B cell (primary cell): ENCODE data around the gene GLT1D1. TPM values are rescaled to one million over a fixed set of nuclear protein-coding genes. Genes with fewer than 3 reads are reported as not detected.
"Not testable (repeated sequence)": the region's sequence is repeated elsewhere in the genome, so short reads cannot be mapped to it uniquely, and the experiment has no call there.

Experiments
- ATAC-seq: fragments of 200-7000 bp; cut with Tn5 transposase; one replicate; pipeline ENCODE4 v1.10.0; 2021; ENCODE audit warnings: low read depth, mild to moderate bottlenecking, moderate number of reproducible peaks, moderate library complexity
- CTCF ChIA-PET: fragments of 350-600 bp; sonication (Branson Sonifier 250); formaldehyde crosslinking; loops from one replicate; lab custom pipeline; 2021; ENCODE audit warnings: antibody characterized with exemption, inconsistent platforms; lab: Charles Lee
- POLR2A ChIA-PET: fragments of 350-600 bp; sonication (Branson Sonifier 250); formaldehyde crosslinking; loops from one replicate; lab custom pipeline; 2021; ENCODE audit warnings: antibody characterized with exemption; lab: Charles Lee
- DNase-seq: peaks from one replicate; pipeline ENCODE4 v3.0.0; 2013
- H2AFZ ChIP-seq: 2 replicates; pipeline ENCODE4 v1.6.1; 2012; ENCODE audit warnings: mild to moderate bottlenecking, low read depth, low read length; ENCODE audit not compliant: insufficient read depth, poor library complexity, severe bottlenecking
- H3K27ac ChIP-seq, 2 donors: 1 replicate in 1 of 2; 2 replicates in 1 of 2; pipeline ENCODE4 v1.5.1; 2012 to 2013; ENCODE audit warnings: low read length in 2 of 2, mild to moderate bottlenecking in 2 of 2, moderate library complexity in 1 of 2
- H3K27me3 ChIP-seq, 4 experiments: fragments of 200-600 bp in 1 of 4; sonication (generic) in 1 of 4; replicated peaks in 1 of 4; 1 replicate in 2 of 4; 2 replicates in 2 of 4; pipeline versions ENCODE4 v1.6.1 to v1.7.0; 2013 to 2016; ENCODE audit warnings: low read length in 3 of 4, mild to moderate bottlenecking in 2 of 4, mixed read lengths in 1 of 4, moderate library complexity in 1 of 4; ENCODE audit not compliant: insufficient read depth in 4 of 4, control insufficient read depth in 3 of 4; ENCODE audit errors: control extremely low read depth in 1 of 4
- H3K36me3 ChIP-seq, 2 experiments: replicated peaks in 1 of 2; 1 replicate in 1 of 2; 2 replicates in 1 of 2; pipeline versions ENCODE4 v1.6.1 to v1.7.1; 2013; ENCODE audit warnings: low read length in 1 of 2; ENCODE audit not compliant: insufficient read depth in 2 of 2, control insufficient read depth in 1 of 2; ENCODE audit errors: control extremely low read depth in 1 of 2, extremely low read depth in 1 of 2
- H3K4me1 ChIP-seq, 2 donors: fragments of 200-600 bp in 1 of 2; sonication (generic) in 1 of 2; 1 replicate in 1 of 2; 2 replicates in 1 of 2; pipeline versions ENCODE4 v1.5.1 to v1.6.1; 2013 to 2017; ENCODE audit warnings: low read length in 2 of 2; ENCODE audit not compliant: control insufficient read depth in 2 of 2, insufficient read depth in 2 of 2
- H3K4me2 ChIP-seq: replicated peaks from 2 replicates; pipeline ENCODE3; 2012; ENCODE audit warnings: mild to moderate bottlenecking, low read depth, low read length; ENCODE audit not compliant: poor library complexity, severe bottlenecking
- H3K4me3 ChIP-seq, 5 experiments: fragments of 200-600 bp in 1 of 5; sonication (generic) in 1 of 5; 1 replicate in 3 of 5; 2 replicates in 2 of 5; pipeline versions ENCODE4 v1.5.1 to v1.7.0; 2011 to 2016; ENCODE audit warnings: low read length in 4 of 5, mild to moderate bottlenecking in 4 of 5, low read depth in 2 of 5, control low read depth in 1 of 5, moderate library complexity in 1 of 5; ENCODE audit not compliant: insufficient read depth in 1 of 5; ENCODE audit errors: control extremely low read depth in 1 of 5, extremely low read depth in 1 of 5
- H3K79me2 ChIP-seq: fragments of 200-600 bp; sonication (generic); one replicate; pipeline ENCODE4 v1.6.0; 2016; ENCODE audit warnings: low read length; ENCODE audit not compliant: control insufficient read depth, insufficient read depth
- H3K9ac ChIP-seq: fragments of 200-600 bp; sonication (generic); 2 replicates; pipeline ENCODE4 v1.6.1; 2017; ENCODE audit warnings: mild to moderate bottlenecking, low read length, moderate library complexity
- H3K9me3 ChIP-seq, 3 donors: one replicate each; pipeline versions ENCODE4 v1.6.1 to v1.7.1; 2013; ENCODE audit warnings: low read length in 2 of 3; ENCODE audit not compliant: control insufficient read depth in 2 of 3, insufficient read depth in 1 of 3; ENCODE audit errors: control extremely low read depth in 1 of 3
- H4K20me1 ChIP-seq: 2 replicates; pipeline ENCODE4 v1.6.0; 2012; ENCODE audit warnings: mild to moderate bottlenecking, low read length; ENCODE audit not compliant: insufficient read depth, control insufficient read depth, poor library complexity, severe bottlenecking
- H3K27ac Mint-ChIP-seq: one replicate; pipeline ENCODE4 v1.8.0; 2021; ENCODE audit warnings: mixed read lengths
- H3K27me3 Mint-ChIP-seq: one replicate; pipeline ENCODE4 v1.8.0; 2021; ENCODE audit warnings: mixed read lengths
- H3K4me1 Mint-ChIP-seq: one replicate; pipeline ENCODE4 v1.8.0; 2021; ENCODE audit warnings: mixed read lengths
- H3K4me3 Mint-ChIP-seq: one replicate; pipeline ENCODE4 v1.8.0; 2021; ENCODE audit warnings: mixed read lengths
- H3K9me3 Mint-ChIP-seq: one replicate; pipeline ENCODE4 v1.8.0; 2022; ENCODE audit warnings: mixed read lengths; ENCODE audit not compliant: insufficient read depth
- EZH2 ChIP-seq: IDR thresholded peaks from 2 replicates; pipeline ENCODE4 v1.6.1; 2012; ENCODE audit warnings: borderline replicate concordance, low read depth, mild to moderate bottlenecking, moderate library complexity, low read length; ENCODE audit not compliant: insufficient read depth, poor library complexity, severe bottlenecking
- WGBS: methylation state at CpG from one replicate; pipeline ENCODE4 v1.1.5; 2013; ENCODE audit warnings: missing lambda C conversion rate; ENCODE audit not compliant: insufficient coverage; 5-methylcytosine and 5-hydroxymethylcytosine counted together
- intact Hi-C: fragments of 100-400 bp; cut with micrococcal nuclease; formaldehyde crosslinking; loops from one replicate; pipeline ENCODE4 v1.10.0; 2022
- polyA plus RNA-seq: library from polyadenylated mRNA; depleted of rRNA; stranded (reverse); fragments of >200 nt; gene quantifications from 2 replicates; pipeline ENCODE4 v1.2.3, GENCODE V29; 2012
- total RNA-seq, 2 donors: library from RNA; stranded (reverse); fragments of 120-200 nt in 1 of 2; gene quantifications; 1 replicate in 1 of 2; 2 replicates in 1 of 2; pipeline versions ENCODE4 v1.2.3 to v1.2.4, GENCODE V29; 2013 to 2022
- TF ChIP-seq, protein P1 (sequence below): fragments of 200-600 bp; IDR thresholded peaks from one replicate; pipeline ENCODE4 v1.8.0; 2022; ENCODE audit warnings: antibody characterized with exemption, mild to moderate bottlenecking

Gene GLT1D1
- total and polyA plus RNA-seq, 2 donors (not counting 1 experiment from before 2014, with no cell fraction given): 0.22 to 0.49 TPM

DNA sequence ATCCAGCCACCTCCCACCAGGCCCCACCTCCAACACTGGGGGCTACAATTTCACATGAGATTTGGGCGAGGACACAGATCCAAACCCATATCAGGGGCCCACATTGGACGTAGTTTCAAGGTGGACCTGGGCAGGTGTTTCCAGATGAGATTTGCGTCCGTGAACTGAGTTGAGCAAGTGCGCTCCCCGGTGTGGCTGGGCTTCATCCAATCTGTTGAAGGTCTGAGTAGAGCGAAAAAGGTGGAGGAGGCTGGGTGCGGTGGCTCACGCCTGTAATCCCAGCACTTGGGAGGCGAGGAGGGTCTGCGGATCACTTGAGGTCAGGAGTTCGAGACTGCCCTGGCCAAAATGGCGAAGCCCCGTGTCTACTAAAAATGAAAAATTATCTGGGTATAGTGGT is 4.9 kb upstream of the GLT1D1 start:
- H3K4me1 Mint-ChIP-seq: peaks cover 2% of the 10 kb centered on the region
- peaks cover 0 to 7% (median 0%) of the 10 kb centered on the region in 3 donors for H3K9me3 ChIP-seq
- POLR2A ChIA-PET: no interaction called here
- H3K4me3 Mint-ChIP-seq: no peak overlapping the region
- H3K9me3 Mint-ChIP-seq: no peaks in the 10 kb centered on the region
- no peaks in the 10 kb centered on the region for H4K20me1 ChIP-seq
- peaks cover 0 to 16% (median 6%) of the 10 kb centered on the region in 4 experiments for H3K27me3 ChIP-seq
- DNase-seq (no peak), ATAC-seq (no peak)
- no peak overlapping the region for H3K27ac ChIP-seq
- no peak overlapping the region for H3K9ac ChIP-seq
- no peaks in the 10 kb centered on the region for H3K36me3 ChIP-seq
- H3K79me2 ChIP-seq: peaks cover 1% of the 10 kb centered on the region
- H3K27me3 Mint-ChIP-seq: no peaks in the 10 kb centered on the region
- no peak overlapping the region for H2AFZ ChIP-seq
- no peak overlapping the region for H3K4me2 ChIP-seq
- TF ChIP-seq EZH2: no peak
- TF ChIP-seq, protein P1, sequence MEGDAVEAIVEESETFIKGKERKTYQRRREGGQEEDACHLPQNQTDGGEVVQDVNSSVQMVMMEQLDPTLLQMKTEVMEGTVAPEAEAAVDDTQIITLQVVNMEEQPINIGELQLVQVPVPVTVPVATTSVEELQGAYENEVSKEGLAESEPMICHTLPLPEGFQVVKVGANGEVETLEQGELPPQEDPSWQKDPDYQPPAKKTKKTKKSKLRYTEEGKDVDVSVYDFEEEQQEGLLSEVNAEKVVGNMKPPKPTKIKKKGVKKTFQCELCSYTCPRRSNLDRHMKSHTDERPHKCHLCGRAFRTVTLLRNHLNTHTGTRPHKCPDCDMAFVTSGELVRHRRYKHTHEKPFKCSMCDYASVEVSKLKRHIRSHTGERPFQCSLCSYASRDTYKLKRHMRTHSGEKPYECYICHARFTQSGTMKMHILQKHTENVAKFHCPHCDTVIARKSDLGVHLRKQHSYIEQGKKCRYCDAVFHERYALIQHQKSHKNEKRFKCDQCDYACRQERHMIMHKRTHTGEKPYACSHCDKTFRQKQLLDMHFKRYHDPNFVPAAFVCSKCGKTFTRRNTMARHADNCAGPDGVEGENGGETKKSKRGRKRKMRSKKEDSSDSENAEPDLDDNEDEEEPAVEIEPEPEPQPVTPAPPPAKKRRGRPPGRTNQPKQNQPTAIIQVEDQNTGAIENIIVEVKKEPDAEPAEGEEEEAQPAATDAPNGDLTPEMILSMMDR: no peak
- no peak overlapping the region for H3K27ac Mint-ChIP-seq
- no peak overlapping the region for H3K4me3 ChIP-seq
- peaks cover 3 to 10% of the 10 kb centered on the region in 2 donors for H3K4me1 ChIP-seq
- intact Hi-C loops: no loop called here
- CTCF ChIA-PET: interaction anchor here (1.4 kb wide), 1 partner anchor 52 kb away, joined by 3 read pairs; no protein-coding TSS in a partner anchor
- 97% methylated on average over 13 of the region's 14 CpGs for WGBS

DNA sequence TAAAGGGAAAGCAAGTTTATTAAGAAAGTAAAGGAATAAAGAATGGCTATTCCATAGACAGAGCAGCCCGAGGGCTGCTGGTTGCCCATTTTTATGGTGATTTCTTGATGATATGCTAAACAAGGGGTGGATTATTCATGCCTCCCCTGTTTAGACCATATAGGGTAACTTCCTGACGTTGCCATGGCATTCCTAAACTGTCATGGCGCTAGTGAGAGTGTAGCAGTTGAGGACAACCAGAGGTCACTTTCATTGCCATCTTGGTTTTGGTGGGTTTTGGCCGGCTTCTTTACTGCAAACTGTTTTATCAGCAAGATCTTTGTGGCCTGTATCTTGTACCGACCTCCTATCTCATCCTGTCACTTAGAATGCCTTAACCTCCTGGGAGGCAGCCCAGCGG is 3.5 kb upstream of the GLT1D1 start:
- H3K27ac Mint-ChIP-seq, H3K4me3 ChIP-seq, H4K20me1 ChIP-seq, H3K27me3 Mint-ChIP-seq, H2AFZ ChIP-seq, CTCF ChIA-PET, intact Hi-C loops, H3K79me2 ChIP-seq, POLR2A ChIA-PET, H3K9ac ChIP-seq, DNase-seq, H3K36me3 ChIP-seq, H3K4me1 Mint-ChIP-seq, H3K9me3 Mint-ChIP-seq, H3K4me2 ChIP-seq, H3K27ac ChIP-seq, ATAC-seq, H3K4me3 Mint-ChIP-seq: not testable (repeated sequence)
- Histone ChIP-seq H3K9me3 (peaks cover 0 to 11% (median 0%) of the 10 kb centered on the region in 3 donors), H3K27me3 (peaks cover 0 to 27% (median 11%) of the 10 kb centered on the region in 4 experiments), H3K4me1 (peaks cover 10% of the 10 kb centered on the region in 2 donors)
- WGBS: 60% methylated on average over 2 of the region's 6 CpGs
